Panc1 (cell line): ENCODE measurements around the gene DCUN1D2. TPM values are rescaled to one million over a fixed set of nuclear protein-coding genes. Genes with fewer than 3 reads are reported as not detected.

ENCODE experiments used
- ATAC-seq: fragments of 200-7000 bp; cut with Tn5 transposase; 2 replicates; pipeline ENCODE4 v1.9.1; 2020; ENCODE audit warnings: mild to moderate bottlenecking, moderate library complexity
- BruUV-seq: library from RNA; stranded (reverse); fragments of 400-500 nt; replicated peaks from 2 replicates; lab custom pipeline; 2021; lab: Mats Ljungman, UMichigan
- CTCF ChIA-PET: fragments of 300-600 bp; sonication (Branson Sonifier 250); formaldehyde crosslinking; loops from one replicate; lab custom pipeline; 2022; ENCODE audit warnings: antibody characterized with exemption; lab: Charles Lee
- POLR2A ChIA-PET: fragments of 300-600 bp; sonication (Branson Sonifier 250); formaldehyde crosslinking; loops from one replicate; lab custom pipeline; 2022; ENCODE audit warnings: antibody characterized with exemption; lab: Charles Lee
- DNase-seq: peaks from one replicate; pipeline ENCODE4 v3.0.0-alpha.2; 2010; ENCODE audit warnings: low read depth, low spot score
- H3K27ac ChIP-seq: 2 replicates; pipeline ENCODE4 v1.5.1; 2011; ENCODE audit warnings: mild to moderate bottlenecking, low read length, inconsistent platforms
- H3K27me3 ChIP-seq: fragments of 200-500 bp; sonication (Bioruptor generic); 2 replicates; pipeline ENCODE4 v1.6.0; 2014; ENCODE audit warnings: low read length, inconsistent platforms; ENCODE audit not compliant: control insufficient read depth, insufficient read depth
- H3K36me3 ChIP-seq: fragments of 200-500 bp; sonication (Bioruptor generic); 2 replicates; pipeline ENCODE4 v1.5.1; 2014; ENCODE audit warnings: inconsistent platforms, mild to moderate bottlenecking, low read length, moderate library complexity; ENCODE audit not compliant: control insufficient read depth, insufficient read depth
- H3K4me1 ChIP-seq: 2 replicates; pipeline ENCODE4 v1.5.1; 2011; ENCODE audit warnings: inconsistent platforms, mild to moderate bottlenecking, low read length, moderate library complexity; ENCODE audit not compliant: control insufficient read depth, insufficient read depth
- H3K4me3 ChIP-seq, 2 experiments: 2 replicates each; pipeline ENCODE4 v1.5.1; 2011 to 2012; ENCODE audit warnings: low read depth in 2 of 2, low read length in 2 of 2, mild to moderate bottlenecking in 2 of 2, inconsistent platforms in 1 of 2, moderate library complexity in 1 of 2
- H3K9me3 ChIP-seq: fragments of 200-500 bp; sonication (Bioruptor generic); 2 replicates; pipeline ENCODE4 v1.5.1; 2014; ENCODE audit warnings: low read depth, mild to moderate bottlenecking, inconsistent platforms, low read length, moderate library complexity; ENCODE audit not compliant: control insufficient read depth, insufficient read depth
- CTCF ChIP-seq: fragments of 450-650 bp; IDR thresholded peaks from 2 replicates; pipeline ENCODE4 v1.5.1; 2017; ENCODE audit warnings: mild to moderate bottlenecking
- POLR2AphosphoS5 ChIP-seq: IDR thresholded peaks from 2 replicates; pipeline ENCODE4 v1.6.1; 2012; ENCODE audit warnings: mild to moderate bottlenecking, low read depth, low read length, moderate library complexity
- REST ChIP-seq, 2 experiments: IDR thresholded peaks; 2 replicates each; pipeline ENCODE4 v1.6.1; 2011 to 2012; ENCODE audit warnings: low read depth in 2 of 2, control low read depth in 1 of 2, low read length in 1 of 2, mild to moderate bottlenecking in 1 of 2, moderate library complexity in 1 of 2; ENCODE audit not compliant: insufficient read depth in 1 of 2
- SIN3A ChIP-seq: IDR thresholded peaks from 2 replicates; pipeline ENCODE4 v1.6.1; 2012; ENCODE audit warnings: low read depth, mild to moderate bottlenecking, low read length, moderate library complexity, borderline replicate concordance; ENCODE audit not compliant: insufficient read depth
- TCF7L2 ChIP-seq: IDR thresholded peaks from 2 replicates; pipeline ENCODE4 v1.6.1; 2011; ENCODE audit warnings: mild to moderate bottlenecking, low read depth, low read length, inconsistent platforms
- in situ Hi-C: cut with HindIII; loops from 2 replicates; pipeline ENCODE4 v1.10.0; 2016; ENCODE audit warnings: low sequenced_read_pairs, low pct_unique_long_range_greater_than_20kb
- intact Hi-C: fragments of 100-400 bp; cut with micrococcal nuclease; formaldehyde crosslinking; loops from one replicate; pipeline ENCODE4 v1.10.0; 2022; ENCODE audit not compliant: unreplicated experiment
- total RNA-seq: library from RNA; stranded (reverse); gene quantifications from one replicate; pipeline ENCODE4 v1.2.1, GENCODE V29; 2021; ENCODE audit not compliant: unreplicated experiment

DCUN1D2 gene
- total RNA-seq, 1 experiment from 2014 or later, result 22.8 TPM

- intact Hi-C loops, result no loop called here
Observed at GRCh38 chr13:113483081-113483480, 7.4 kb downstream of the DCUN1D2 start.

GRCh38 chr13:113479179-113479578 is 11.3 kb downstream of the DCUN1D2 start:
- no TSS peak for BruUV-seq
- in situ Hi-C loops, result no loop called here

More at GRCh38 chr13:113483081-113483480, 7.4 kb downstream of the DCUN1D2 start:
- no peak for TF ChIP-seq TCF7L2
- TF ChIP-seq POLR2AphosphoS5, result no peak
- TF ChIP-seq SIN3A, result no peak
- TF ChIP-seq CTCF, result no peak
- no peak for TF ChIP-seq REST (IDR thresholded peaks at IDR 0.05; ENCODE audit: insufficient read depth in 1 of 2, low read depth in 2 of 2, low read length in 1 of 2)
- CTCF ChIA-PET, result no interaction called here
- Histone ChIP-seq H3K9me3 (no peaks in the 10 kb centered on the region), H3K36me3 (peaks cover 4% of the 10 kb centered on the region; the same call in 1 of the 2 replicates), H3K4me1 (no peaks in the 10 kb centered on the region; the same call in 1 of the 2 replicates), H3K27ac (no peak overlapping the region), H3K27me3 (no peaks in the 10 kb centered on the region), H3K4me3 (no peak overlapping the region)
- DNase-seq, result no peak
- in situ Hi-C loops, result no loop called here
- no peak for ATAC-seq
- POLR2A ChIA-PET, result no interaction called here
- no TSS peak for BruUV-seq

More at GRCh38 chr13:113479179-113479578, 11.3 kb downstream of the DCUN1D2 start:
- no peak overlapping the region for H3K4me3 ChIP-seq
- peaks cover 4% of the 10 kb centered on the region; the same call in 1 of the 2 replicates for H3K36me3 ChIP-seq
- no peak for ATAC-seq
- no peak for DNase-seq
- H3K27ac ChIP-seq, result no peak overlapping the region
- TF ChIP-seq SIN3A (no peak), POLR2AphosphoS5 (no peak), CTCF (no peak), TCF7L2 (no peak), REST (IDR thresholded peaks at IDR 0.05; ENCODE audit: insufficient read depth in 1 of 2, low read depth in 2 of 2, low read length in 1 of 2) (no peak)
- POLR2A ChIA-PET, result interaction anchor here (0.5 kb wide), 1 partner anchor 14 kb away, joined by 4 read pairs; no protein-coding TSS in a partner anchor
- CTCF ChIA-PET, result no interaction called here
- intact Hi-C loops, result no loop called here
- no peaks in the 10 kb centered on the region for H3K9me3 ChIP-seq
- no peaks in the 10 kb centered on the region for H3K27me3 ChIP-seq
- H3K4me1 ChIP-seq, result no peaks in the 10 kb centered on the region
